DMS79 treated with DMSO at 0.1 percent for 48 hours (cell line): ENCODE results near the gene TMEM135.

Experiments
- DNase-seq: peaks from one replicate; lab custom pipeline; 2025; lab: John Stamatoyannopoulos, UW

The TMEM135 gene

DNA sequence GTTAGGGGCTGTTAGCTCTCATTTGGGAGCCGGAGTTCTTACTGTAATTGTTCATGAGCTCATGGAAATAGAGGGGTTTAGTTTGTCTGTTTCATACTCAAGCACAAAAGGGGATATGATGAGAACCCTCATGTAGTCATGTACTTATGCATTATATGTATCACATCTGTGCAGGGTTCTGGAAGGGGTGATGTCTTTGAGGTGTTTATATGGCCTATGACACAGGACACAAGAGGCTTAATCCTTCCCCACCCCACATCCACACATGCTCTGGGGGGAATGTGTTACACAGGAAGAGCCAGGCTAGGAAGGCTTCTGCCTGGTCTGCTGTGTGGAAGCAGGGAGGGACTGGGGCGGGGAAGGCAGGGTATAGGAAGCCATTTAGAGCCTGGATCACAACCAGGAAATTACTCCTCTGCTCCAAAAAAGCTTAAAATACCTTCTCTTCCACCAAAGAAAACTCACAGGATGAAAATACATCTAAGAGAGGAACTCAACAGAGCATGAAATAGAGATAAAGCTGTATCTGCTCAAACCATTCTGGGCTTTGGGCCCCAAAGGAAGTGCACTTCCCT, 316.1 kb downstream of the TMEM135 start:
- DNase-seq, result no peak

DNA sequence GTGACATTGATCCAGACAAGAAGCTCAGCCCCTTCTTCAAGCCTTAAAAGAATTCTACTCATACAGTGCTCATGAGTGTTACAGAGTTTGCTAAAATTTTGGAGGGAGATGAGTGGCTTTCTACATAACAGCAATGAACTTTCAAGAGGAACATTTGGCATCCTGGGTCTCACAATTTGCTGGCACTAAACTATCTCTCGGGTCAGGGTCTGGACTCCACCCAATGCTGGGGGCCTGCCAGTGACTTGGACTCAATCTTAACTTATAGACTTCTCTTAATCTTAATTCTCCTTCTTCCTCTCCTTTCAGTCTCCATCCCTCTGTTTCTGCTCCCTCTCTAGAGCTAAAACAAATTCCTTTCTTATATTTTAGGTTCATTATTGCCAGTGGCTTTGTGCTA, 317.9 kb downstream of the TMEM135 start:
- no peak for DNase-seq

- DNase-seq, result no peak
Measured at GRCh38 chr11:87356428-87356827, 318.7 kb downstream of the TMEM135 start.

GRCh38 chr11:87358461-87358860, 320.7 kb downstream of the TMEM135 start:
- DNase-seq, result no peak

DNA sequence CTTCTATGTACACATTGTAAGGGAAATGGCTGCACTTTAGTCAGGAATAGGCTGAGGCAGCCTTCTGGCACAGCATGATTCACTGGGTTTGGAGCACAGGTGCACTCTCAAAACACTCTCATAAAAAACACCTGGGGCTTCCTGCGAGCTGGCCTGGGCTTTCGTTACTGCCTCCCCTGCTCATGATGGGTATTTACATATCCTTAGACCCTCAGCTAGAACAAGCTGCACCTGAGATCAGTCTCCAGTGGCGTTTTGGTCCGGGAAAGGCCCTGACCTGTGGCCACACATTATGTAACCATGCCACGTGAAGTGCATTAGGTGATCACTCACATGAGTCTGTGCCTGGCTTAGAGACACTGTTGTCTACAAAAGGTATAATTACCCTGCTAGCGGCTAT, 321.7 kb downstream of the TMEM135 start:
- DNase-seq, result peak; percentile 38

DNA sequence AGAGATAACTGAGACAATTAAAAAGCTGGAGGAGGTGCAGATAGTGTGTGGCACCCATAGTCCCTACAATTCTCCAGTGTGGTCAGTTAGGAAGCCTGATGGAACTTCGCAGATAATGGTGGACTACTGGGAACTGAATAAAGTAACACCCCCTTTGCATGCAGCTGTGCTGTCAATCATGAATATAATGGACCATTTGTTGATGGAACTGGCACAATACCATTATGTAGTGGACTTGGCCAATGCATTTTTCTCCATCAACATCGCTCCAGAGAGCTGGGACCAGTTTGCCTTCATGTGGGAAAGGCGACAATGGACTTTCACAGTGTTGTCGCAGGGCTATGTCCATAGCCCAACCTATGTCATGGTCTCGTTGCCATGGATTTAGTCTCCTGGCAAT, 324.2 kb downstream of the TMEM135 start:
- no peak for DNase-seq

- no peak for DNase-seq
Measured at GRCh38 chr11:87366346-87366745, 328.6 kb downstream of the TMEM135 start.

GRCh38 chr11:87366763-87367405, 329.1 kb downstream of the TMEM135 start:
- DNase-seq, result no peak

DNA sequence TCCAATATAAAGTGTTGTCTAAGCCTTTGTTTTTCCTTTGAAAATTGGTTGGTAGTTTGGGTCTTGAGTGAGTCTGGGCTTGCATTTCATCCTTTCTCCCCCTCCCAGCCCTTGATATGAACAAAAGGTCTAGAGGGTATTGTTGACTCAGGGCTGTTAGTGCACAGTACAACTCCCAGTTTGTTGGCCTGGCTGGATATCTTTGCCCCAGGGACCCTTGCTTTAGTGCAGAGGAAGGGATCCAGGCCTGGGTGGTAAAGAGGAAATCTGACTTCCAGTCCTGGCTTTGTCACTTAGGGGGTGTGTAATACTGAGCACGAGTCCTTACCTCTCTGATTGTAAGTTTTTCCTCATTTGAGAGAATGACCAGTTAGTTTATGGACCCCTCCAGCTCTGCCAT, 330.4 kb downstream of the TMEM135 start:
- no peak for DNase-seq

DNA sequence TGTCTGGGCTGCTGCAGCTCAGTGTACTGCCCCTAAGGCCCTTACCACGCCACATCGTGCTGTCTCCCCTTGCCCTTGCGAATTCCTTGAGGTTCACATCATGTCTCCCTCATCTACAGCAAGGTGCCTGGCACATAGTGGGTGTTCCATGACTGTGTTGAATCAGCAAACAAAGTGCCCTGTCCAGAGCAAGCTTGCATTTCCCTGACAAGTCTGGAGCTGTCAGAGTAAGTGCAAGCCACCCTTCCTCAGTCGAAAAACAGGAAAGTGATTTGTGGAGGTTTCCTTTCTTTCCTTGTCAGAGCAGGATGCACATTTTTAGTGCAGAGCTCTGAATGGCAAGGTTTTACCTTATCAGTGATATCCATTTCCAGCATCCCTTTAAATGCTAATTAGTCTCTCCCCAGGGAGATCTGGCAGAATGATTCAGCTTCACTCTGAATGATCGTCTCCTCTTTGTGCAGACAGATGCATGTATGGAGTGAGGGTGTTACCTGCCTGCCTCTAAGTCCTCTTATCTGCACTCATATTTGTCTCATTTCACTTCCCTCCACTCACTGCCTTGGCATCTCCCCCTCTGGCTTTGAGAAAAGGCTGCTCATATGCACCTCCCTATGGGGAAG, 331.2 kb downstream of the TMEM135 start:
- DNase-seq, result no peak

- DNase-seq, result no peak
Measured at GRCh38 chr11:87369888-87370287, 332.2 kb downstream of the TMEM135 start.

- no peak for DNase-seq
Measured at GRCh38 chr11:87372065-87372464, 334.3 kb downstream of the TMEM135 start.
